HG03520 (cell line): Measurements from ENCODE around the gene KRTAP5-4.

Source experiments
- ATAC-seq: cut with Tn5 transposase; IDR thresholded peaks from one replicate; pipeline ENCODE4 v1.9.1; 2021; ENCODE audit warnings: mild to moderate bottlenecking, moderate library complexity; ENCODE audit not compliant: unreplicated experiment

Gene KRTAP5-4

DNA sequence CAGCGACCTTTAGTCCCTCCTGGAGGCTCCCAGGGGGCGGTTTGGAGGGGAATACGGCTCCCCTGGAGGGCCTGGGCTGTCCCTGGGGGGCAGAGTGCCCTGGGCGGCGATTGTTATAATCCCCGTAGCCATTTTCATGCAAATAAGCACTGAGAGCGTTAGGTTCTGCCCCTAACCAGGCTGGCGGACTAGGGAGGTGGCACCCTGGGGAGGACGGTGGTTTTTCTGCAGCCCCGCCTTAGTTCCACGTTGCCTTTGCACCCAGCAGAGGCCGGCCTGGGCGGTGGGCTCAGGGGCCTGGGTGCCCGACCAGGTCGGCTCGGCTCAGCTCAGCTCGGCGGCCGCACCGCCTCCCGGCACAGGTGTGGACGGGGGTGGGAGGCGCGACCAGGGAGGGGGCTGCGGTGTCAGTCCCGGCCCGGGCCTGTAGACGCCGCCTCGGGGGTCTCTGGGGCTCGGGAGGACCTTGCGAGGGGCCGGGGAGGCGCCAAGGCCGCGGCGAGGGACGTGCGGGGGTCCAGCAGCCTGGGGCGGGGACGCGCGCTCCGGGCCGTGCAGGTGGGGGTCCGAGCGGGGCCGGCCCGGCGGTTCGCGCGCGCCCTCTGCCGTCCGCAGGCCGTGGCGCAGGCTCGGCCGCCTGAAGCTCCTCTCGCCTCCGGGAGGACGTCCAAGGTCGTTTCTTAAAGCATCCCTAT lies 47.6 kb downstream of the KRTAP5-4 start:
- peak; percentile 40 for ATAC-seq

DNA sequence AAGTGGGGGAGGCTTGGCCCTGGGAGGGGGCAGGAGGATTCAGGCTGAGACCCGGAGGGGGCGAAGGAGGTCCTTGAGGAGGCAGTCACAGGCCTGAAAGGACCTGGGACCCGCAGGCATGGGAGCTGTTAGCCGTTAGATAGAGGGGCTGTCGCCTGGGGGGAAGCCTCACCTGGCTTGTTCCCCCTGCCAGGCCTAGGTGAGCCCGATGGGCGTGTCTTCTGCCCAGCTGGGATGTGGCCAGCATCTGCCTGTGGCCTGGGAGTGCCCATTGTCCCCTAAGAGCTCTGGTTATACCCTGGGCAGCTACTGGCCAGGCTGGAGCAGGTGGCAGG lies 48.1 kb downstream of the KRTAP5-4 start:
- ATAC-seq = no peak

GRCh38 chr11:1573077-1573902 lies 48.6 kb downstream of the KRTAP5-4 start:
- ATAC-seq = no peak

- no peak for ATAC-seq
Observed at GRCh38 chr11:1572197-1573076, 49.5 kb downstream of the KRTAP5-4 start, which contains the start of gene DUSP8. Gene DUSP8, minus strand, starts transcription at chr11:1572271. Its CDS starts 6,445 bp downstream, at chr11:1565826.

DNA sequence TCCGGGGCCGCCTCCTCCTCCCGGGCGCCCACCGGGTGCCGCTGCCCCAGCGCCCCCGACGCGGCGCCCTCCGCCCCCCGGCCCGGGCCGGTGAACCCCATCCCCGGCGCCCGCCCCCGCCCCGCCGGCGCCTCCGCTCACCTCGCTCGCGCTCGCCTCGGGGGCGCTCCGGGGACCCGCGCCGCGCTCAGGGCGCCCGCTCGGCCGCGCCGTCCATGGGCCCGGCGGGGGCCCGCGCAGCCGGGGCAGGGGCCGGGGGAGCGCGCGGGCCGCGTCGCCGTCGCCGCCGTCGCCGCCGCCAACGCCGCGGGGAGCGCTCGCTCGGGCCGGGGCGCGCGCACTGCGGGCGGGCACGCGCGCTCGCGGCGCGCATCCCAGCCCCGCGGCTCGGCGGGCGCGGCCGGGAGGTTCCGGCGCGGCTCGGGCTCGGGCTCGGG lies 50.2 kb downstream of the KRTAP5-4 start:
- no peak for ATAC-seq
